ENCODE data around the gene MOSPD3.
"Not testable (repeated sequence)": the region's sequence is repeated elsewhere in the genome, so short reads cannot be mapped to it uniquely, and the experiment has no call there.

Gene MOSPD3, protein sequence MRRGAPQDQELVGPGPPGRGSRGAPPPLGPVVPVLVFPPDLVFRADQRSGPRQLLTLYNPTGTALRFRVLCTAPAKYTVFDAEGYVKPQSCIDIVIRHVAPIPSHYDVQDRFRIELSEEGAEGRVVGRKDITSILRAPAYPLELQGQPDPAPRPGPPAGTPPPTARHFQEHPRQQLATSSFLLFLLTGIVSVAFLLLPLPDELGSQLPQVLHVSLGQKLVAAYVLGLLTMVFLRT

GRCh38 chr7:100611983-100612729 lies at the start of gene MOSPD3:
Gene MOSPD3 (plus strand): TSS chr7:100612540. CDS start chr7:100612792, 252 bp downstream.
- peak; percentile 97 for DNase-seq (ENCODE audit: extremely low read depth, low read depth)
- TF ChIP-seq, protein P1, sequence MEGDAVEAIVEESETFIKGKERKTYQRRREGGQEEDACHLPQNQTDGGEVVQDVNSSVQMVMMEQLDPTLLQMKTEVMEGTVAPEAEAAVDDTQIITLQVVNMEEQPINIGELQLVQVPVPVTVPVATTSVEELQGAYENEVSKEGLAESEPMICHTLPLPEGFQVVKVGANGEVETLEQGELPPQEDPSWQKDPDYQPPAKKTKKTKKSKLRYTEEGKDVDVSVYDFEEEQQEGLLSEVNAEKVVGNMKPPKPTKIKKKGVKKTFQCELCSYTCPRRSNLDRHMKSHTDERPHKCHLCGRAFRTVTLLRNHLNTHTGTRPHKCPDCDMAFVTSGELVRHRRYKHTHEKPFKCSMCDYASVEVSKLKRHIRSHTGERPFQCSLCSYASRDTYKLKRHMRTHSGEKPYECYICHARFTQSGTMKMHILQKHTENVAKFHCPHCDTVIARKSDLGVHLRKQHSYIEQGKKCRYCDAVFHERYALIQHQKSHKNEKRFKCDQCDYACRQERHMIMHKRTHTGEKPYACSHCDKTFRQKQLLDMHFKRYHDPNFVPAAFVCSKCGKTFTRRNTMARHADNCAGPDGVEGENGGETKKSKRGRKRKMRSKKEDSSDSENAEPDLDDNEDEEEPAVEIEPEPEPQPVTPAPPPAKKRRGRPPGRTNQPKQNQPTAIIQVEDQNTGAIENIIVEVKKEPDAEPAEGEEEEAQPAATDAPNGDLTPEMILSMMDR (IDR thresholded peaks at IDR 0.05; ENCODE audit: low read depth, low read length) = no peak

- DNase-seq (ENCODE audit: extremely low read depth, low read depth) = no peak
- TF ChIP-seq, protein P1 (IDR thresholded peaks at IDR 0.05; ENCODE audit: low read depth, low read length) = no peak
Measured at GRCh38 chr7:100563100-100563564, 49.2 kb upstream of the MOSPD3 start.

DNA sequence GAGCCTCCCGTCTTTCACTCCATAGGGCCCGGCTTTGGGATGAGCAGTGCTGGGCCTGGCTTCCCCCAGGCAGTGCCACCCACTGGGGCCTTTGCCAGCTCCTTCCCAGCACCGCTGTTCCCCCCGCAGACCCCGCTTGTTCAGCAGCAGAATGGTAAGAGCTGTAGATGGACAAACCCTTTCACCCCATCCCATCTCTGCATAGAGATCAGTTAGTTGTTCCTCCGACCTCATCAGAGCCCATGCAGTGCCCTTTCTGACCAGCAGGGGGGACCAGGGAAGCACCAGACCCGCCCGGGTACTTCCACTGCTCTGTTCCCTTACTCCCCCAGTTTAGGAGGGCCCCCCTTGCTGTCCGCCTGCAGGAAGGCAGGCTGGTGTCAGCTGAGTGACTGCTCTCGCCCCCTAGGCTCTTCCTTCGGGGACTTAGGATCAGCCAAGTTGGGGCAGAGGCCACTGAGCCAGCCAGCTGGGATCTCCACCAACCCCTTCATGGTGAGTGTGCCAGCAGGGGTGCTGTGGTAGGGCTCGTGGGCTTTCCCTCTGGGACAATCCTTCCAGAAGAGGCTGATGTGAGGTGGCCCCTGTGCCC lies 48.4 kb upstream of the MOSPD3 start:
- TF ChIP-seq, protein P1 (IDR thresholded peaks at IDR 0.05; ENCODE audit: low read depth, low read length) = peak; percentile 96
- DNase-seq (ENCODE audit: extremely low read depth, low read depth) = peak; percentile 41

DNA sequence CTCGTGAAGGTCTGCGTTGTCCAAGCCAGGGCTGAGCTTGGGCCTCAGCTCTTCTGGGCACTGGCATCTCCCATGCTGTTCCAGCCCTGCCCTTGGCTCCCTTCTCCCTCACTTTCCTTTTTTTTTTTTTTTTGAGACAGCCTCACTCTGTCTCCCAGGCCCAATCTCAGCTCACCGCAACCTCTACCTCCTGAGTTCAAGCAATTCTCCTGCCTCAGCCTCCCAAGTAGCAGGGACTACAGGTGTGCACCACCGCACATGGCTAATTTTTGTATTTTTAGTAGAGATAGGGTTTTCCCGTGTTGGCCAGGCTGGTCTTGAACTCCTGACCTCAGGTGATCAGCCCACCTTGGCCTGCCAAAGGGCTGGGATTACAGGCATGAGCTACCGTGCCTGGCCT lies 47.9 kb upstream of the MOSPD3 start:
- DNase-seq (ENCODE audit: extremely low read depth, low read depth) = not testable (repeated sequence)

GRCh38 chr7:100565133-100565571 lies 47.2 kb upstream of the MOSPD3 start:
- DNase-seq (ENCODE audit: extremely low read depth, low read depth) = no peak
- TF ChIP-seq, protein P1 (IDR thresholded peaks at IDR 0.05; ENCODE audit: low read depth, low read length) = no peak

- TF ChIP-seq, protein P1 (IDR thresholded peaks at IDR 0.05; ENCODE audit: low read depth, low read length) = no peak
- no peak for DNase-seq (ENCODE audit: extremely low read depth, low read depth)
Measured at GRCh38 chr7:100566018-100566531, 46.3 kb upstream of the MOSPD3 start.

DNA sequence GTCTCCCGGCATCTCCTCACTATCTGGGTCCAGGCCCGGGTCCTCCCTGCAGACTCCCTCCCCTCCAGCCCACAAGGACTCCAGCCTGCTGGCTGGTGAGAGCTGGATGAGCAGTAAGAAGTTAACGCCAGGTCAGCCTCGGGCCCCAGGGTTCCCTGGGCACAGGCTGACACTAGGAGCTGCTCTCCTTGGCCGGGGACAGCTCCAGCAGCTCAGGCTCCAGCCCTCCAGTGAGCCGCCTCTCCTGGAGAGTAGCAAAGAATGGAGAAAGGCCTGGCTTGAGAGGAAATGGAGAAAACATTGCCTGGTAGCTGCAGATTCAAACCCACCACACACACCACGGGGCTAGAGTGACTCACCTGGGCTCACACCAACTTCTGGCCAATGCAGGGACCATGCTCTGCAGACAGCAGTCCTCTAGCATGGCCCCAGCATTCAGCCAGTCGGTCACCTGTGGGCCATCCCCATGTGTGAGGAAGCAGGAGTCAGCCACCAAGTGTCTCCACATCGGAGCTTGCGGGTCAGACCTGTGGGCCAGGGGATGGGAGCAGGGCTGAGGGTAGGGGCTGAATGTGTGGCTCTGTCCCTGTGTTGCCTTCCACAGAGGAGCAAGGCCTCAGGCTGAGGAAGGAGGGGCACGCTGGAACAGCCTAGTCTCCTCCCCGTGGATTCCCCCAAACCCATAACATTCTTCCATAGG lies 45.2 kb upstream of the MOSPD3 start:
- DNase-seq (ENCODE audit: extremely low read depth, low read depth) = no peak

More for the DNA sequence above, 45.2 kb upstream of the MOSPD3 start:
- TF ChIP-seq, protein P1 (IDR thresholded peaks at IDR 0.05; ENCODE audit: low read depth, low read length) = no peak
